Neural progenitor cell (in vitro differentiated cells): ENCODE results near the gene PEAK3.

ENCODE experiments used
- CTCF ChIP-seq: fragments of 200-600 bp; sonication (generic); IDR thresholded peaks from 2 replicates; pipeline ENCODE4 v1.5.1; 2017; ENCODE audit warnings: antibody characterized with exemption, mild to moderate bottlenecking
- EZH2 ChIP-seq: fragments of 200-600 bp; sonication (generic); IDR thresholded peaks from 2 replicates; pipeline ENCODE4 v1.6.1; 2017; ENCODE audit warnings: antibody characterized with exemption, mild to moderate bottlenecking, moderate library complexity

GRCh38 chr19:2224754-2225349 is 57.1 kb downstream of the PEAK3 start:
- TF ChIP-seq CTCF (no peak), EZH2 (no peak)
